HG03025 (cell line): ENCODE results near the gene KCNS3.
A peak's percentile ranks its signal among the peaks of the same experiment; 100 is the strongest.

ENCODE experiments used
- ATAC-seq: cut with Tn5 transposase; IDR thresholded peaks from one replicate; pipeline ENCODE4 v1.9.1; 2021; ENCODE audit warnings: mild to moderate bottlenecking, moderate library complexity; ENCODE audit not compliant: unreplicated experiment, low FRiP score

KCNS3 gene

DNA sequence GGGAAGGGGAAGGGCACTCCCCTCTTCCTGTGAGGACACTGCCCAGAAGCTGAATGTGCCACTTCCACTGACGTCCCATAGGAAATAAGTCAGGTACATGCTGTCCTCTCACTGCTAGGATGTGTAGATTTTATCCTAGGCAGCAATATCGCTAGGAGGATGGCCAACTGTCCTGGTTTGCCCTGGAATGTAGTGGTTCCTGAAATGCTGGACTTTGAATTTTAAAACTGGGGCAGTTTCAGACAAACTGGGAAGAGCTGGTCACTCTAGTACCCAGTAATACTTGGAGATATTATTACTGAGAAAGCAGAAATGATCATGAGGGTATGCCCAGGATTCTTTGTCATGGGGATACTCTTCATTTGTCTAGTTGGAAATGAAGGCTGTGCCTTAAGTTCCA lies 5.4 kb upstream of the KCNS3 start:
- ATAC-seq: no peak

GRCh38 chr2:17876590-17876989 lies 1.9 kb upstream of the KCNS3 start:
- ATAC-seq: no peak

GRCh38 chr2:17877811-17878280 lies 621 bp upstream of the KCNS3 start:
- peak; percentile 33 for ATAC-seq

DNA sequence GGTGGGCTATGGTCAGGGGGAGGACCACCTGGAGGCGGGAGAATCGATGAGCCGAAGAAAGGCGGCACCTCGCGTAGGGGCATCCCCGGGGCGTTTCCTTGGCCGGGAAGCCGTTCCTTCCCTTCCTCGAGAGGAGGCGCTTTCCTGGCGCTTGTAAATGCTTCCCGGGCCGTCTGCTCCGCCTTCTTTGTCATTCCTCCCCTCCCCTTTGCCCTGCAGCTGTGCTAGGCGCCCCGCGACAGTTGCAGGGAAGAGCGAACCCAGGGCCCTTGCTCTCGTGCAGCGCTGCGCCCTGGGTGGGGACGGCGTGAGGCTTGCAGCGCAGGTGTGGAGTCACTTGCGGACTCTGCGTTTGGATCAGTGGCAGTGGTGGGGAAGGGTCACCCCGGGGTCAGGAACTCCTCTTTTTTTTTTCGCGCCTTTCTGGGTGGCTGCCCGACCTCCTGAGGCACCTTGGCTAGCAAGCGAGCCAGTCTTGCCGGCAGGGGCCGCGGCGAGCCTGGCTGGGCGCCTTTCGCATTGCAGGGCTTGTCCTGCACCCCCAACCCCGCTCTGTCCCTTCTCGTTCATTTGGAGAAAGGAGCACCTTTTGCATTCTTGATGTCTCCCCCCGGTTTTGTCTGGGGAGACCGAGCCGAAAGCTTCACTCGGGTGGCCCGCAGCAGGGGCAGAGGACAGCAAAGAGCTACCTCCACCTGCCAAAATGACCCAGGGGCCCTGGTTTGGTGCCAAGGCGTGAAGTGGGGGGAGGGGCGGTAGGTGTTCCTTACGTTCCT lies 858 bp downstream of the KCNS3 start:
- ATAC-seq: peak; percentile 20

DNA sequence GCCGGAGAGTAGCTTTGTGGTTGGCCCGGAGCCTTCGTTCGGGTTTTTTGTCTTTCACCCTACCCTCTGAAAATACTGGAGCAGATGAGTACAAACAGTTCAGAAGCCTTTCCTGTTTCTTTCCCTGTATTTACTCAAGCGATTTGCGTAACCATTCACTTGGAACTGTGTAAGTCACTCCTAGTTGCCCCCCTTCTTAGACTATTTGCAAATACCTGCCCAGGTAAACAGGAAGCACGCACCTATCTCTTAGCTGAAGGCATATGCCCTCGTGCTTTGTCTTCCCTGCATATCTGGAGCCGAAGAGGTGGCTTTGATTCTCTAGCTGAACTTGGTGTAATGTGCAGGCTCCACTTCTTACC lies 1.4 kb downstream of the KCNS3 start:
- no peak for ATAC-seq

GRCh38 chr2:17892770-17893534 lies 14.5 kb downstream of the KCNS3 start:
- no peak for ATAC-seq

GRCh38 chr2:17894005-17894404 lies 15.5 kb downstream of the KCNS3 start:
- ATAC-seq: no peak

DNA sequence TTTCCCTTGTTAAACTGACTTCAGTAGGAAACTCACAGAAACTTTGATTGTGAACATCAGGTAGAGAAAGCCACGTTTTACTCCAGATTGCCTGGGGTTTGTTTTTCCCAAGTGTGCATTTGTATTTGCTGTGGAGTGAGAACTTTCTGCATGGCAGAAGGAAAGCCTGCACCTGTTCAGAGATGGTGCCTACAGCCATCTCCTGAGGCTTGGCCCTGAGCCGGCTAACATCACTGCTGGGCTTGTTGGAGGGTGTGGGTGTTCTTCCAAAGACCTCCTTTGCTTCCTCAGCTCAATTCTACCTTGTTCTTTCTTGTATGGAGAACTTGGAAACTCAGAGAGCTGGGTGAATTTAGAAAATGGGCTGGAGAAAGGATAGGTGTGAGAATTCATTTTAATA lies 16.1 kb downstream of the KCNS3 start:
- no peak for ATAC-seq

GRCh38 chr2:17899871-17900270 lies 21.4 kb downstream of the KCNS3 start:
- no peak for ATAC-seq

DNA sequence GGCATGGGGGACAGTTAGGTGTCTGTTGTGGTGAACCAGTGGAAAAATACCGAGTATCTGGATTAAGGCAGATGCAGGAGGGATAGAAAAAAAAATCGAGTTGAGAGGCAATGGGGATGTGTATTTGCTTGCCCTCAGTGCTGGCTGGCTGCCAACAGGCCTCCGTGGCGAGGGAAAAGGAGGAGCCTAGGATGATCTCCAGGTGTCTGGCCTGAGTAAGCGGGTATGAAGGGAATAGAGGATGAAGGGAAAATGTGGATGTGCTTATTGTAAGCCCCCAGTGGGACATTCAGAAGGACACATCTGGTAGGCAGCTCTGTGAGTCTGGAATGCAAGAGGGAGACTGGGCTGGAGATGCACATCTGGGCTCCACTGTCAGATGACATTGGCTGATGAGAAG lies 22.8 kb downstream of the KCNS3 start:
- ATAC-seq: no peak

GRCh38 chr2:17910980-17911379 lies 32.5 kb downstream of the KCNS3 start:
- ATAC-seq: no peak

DNA sequence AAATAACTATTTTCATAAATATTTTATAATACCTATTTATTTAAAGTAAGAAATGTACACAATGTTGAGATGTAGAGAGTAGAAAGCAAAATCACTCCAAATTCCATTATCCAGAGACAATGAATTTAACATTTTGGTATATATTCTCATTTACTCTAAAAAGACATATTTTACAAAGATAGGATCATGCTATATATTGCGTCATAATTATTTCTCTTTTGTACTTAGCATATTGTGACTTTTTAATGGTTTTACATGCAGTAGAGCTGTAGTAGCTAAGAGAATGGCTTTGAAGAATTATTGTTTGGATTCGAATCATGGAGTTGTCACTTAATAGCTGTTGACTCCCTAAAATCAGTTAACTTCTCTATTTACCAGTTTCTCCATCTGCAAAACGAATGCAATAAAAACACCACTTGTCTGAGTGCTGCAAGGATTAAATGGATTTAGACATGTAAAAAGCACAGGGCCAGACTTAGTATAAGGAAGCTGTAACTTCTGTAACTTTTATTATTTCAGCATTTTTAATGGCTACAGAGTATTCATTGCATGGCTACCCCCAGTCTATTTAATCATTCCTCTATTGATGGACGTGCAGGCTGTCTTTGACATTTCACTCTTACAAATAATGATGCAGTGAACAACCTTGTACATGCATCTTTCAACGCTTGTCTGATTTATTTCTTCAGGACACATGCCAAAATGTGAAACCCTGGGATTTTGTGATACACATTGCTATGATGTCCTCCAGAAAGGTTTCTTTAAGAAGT lies 33.2 kb downstream of the KCNS3 start:
- ATAC-seq: no peak

DNA sequence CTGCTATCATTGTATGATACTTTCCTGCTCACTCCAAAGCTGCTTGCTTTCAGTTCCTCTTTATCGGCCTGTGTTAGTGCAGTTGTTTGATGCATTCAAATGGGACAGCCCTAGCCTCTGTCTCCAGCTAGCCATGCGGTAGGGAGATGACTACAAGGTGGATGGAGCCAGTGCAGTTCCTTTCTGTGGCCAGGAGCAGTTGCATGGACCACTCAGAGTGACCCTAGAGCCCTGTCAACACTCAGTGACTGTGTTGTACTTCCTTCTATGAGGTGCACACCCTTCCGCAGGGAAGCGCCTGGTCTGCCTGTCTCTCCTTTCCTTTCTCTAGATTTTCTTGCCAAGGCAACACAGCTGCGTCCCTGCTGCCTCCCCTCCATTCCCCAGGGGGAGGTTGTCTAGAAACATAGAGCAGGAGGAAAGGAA lies 33.8 kb downstream of the KCNS3 start:
- peak; percentile 98 for ATAC-seq

GRCh38 chr2:17915099-17915498 lies 36.6 kb downstream of the KCNS3 start:
- no peak for ATAC-seq

GRCh38 chr2:17915811-17916518 lies 37.5 kb downstream of the KCNS3 start:
- ATAC-seq: no peak

DNA sequence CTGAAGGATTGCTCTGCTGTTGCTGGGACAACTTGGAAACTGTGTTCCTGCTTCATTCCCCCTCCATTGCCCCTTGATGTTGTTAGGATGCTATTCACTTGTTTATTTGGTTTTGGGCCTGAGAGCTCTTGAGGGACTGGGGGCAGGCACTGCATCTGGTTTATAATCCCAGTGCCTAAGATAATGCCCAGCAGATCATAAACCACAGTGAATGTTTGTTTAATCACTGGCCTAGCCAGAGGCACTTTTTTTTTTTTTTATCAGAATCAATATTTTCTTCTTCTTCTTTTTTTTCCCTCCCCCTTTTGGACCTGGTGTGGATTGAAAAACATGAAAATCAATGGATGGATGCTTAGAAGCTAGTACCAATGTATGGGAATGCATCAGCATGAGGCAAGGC lies 38.1 kb downstream of the KCNS3 start:
- ATAC-seq: no peak

DNA sequence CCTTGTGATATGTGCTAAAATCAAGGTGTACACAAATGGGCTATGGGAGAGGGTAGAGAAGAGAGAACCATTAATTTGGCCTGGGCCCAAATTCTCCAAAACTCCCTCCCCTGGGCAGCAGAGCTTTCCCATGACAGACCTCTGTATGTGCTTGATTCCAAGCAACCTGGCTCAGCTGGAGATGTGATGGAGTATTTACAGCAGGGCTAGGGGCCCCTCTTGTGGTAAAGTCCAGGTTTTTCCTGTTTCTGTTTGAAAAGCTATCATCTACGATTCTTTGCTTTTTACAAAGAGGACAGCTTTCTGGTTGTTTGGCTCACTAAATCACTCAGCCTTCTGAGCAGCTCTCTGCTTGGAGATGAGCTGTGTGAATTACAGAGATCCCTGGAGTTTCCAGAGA lies 40.3 kb downstream of the KCNS3 start:
- no peak for ATAC-seq

DNA sequence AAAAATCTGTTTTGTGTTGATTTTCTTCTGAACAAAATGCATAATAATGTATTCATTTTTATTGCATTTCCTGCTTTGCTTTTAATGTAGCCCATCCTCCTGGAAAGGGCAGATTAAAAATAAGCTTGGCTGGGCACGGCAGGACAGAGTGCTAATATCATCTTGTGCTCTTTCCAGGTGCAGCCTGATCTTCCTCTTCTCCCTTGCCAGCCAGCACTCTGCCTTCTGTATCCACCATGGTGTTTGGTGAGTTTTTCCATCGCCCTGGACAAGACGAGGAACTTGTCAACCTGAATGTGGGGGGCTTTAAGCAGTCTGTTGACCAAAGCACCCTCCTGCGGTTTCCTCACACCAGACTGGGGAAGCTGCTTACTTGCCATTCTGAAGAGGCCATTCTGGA lies 52.3 kb downstream of the KCNS3 start:
- no peak for ATAC-seq

GRCh38 chr2:17933256-17933655 lies 54.8 kb downstream of the KCNS3 start:
- no peak for ATAC-seq

GRCh38 chr2:17934721-17935120 lies 56.3 kb downstream of the KCNS3 start:
- ATAC-seq: no peak
